ENCODE measurements around the gene ATP6V1F.

The ATP6V1F gene, protein sequence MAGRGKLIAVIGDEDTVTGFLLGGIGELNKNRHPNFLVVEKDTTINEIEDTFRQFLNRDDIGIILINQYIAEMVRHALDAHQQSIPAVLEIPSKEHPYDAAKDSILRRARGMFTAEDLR

DNA sequence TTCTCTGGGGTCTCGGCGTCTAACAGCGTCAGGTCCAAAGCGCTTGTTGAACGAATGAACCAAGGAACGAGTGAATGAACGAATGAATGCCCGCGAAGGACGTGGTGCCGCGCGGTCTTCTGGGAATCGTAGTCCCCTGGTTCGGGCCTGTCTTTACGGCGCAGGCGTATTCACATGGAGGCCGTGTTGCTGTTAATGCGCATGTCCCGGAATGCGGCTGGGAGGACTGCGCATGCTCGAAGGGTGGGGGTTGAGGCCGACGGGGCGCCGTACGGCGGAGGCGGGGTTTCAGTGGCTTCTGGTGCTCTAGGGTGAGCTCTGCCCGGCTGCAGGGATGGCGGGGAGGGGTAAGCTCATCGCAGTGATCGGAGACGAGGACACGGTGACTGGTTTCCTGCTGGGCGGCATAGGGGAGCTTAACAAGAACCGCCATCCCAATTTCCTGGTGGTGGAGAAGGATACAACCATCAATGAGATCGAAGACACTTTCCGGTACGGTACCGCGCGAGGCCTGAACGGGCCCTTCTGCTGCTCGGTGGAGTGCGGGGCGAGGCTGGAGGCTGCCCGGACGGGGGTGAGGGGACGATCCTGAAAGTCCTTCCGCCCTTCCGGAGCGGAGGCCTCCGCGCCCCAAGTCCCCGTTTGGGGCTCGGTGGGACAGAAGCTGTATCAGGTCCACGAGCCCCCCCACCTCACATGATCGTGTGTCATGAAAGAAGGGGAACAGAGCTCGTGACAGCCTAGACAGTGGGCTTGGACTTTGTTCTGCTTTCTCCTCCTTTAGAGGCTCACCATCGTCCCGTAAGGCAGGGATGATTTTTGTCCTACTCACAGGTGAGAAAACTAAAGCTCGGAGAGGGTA is at the start of gene ATP6V1F:
TSS of gene ATP6V1F (plus strand) at position 286 of the 862 bp plus-strand sequence. CDS start at position 335, 49 bp downstream.
- H2AFZ ChIP-seq (ENCODE audit: low read depth, low read length) = peak within 1 kb of the TSS; percentile 100
- H3K27ac ChIP-seq (ENCODE audit: low read length) = peak within 1 kb of the TSS; percentile 54
- H3K36me3 ChIP-seq (replicated peaks; ENCODE audit: low read depth, low read length) = peaks cover 22% of the 10 kb centered on the region
- peaks cover 30% of the 10 kb centered on the region for H3K79me2 ChIP-seq (ENCODE audit: low read length)
- no peaks in the 10 kb centered on the region for H3K27me3 ChIP-seq (ENCODE audit: low read depth, low read length)
- peaks cover 6% of the 10 kb centered on the region; the same call in 1 of the 2 replicates for H4K20me1 ChIP-seq (ENCODE audit: insufficient read depth, low read length)
- peaks cover 29% of the 10 kb centered on the region for H3K4me1 ChIP-seq (ENCODE audit: low read length)
- peak within 1 kb of the TSS; percentile 93 for H3K4me3 ChIP-seq (ENCODE audit: low read length)
- H3K9ac ChIP-seq (ENCODE audit: low read length) = peak within 1 kb of the TSS; percentile 89
- no peaks in the 10 kb centered on the region for H3K9me3 ChIP-seq (ENCODE audit: insufficient read depth, low read length)
- H3K4me2 ChIP-seq (ENCODE audit: low read length) = peak within 1 kb of the TSS; percentile 99
- TF ChIP-seq, protein P1, sequence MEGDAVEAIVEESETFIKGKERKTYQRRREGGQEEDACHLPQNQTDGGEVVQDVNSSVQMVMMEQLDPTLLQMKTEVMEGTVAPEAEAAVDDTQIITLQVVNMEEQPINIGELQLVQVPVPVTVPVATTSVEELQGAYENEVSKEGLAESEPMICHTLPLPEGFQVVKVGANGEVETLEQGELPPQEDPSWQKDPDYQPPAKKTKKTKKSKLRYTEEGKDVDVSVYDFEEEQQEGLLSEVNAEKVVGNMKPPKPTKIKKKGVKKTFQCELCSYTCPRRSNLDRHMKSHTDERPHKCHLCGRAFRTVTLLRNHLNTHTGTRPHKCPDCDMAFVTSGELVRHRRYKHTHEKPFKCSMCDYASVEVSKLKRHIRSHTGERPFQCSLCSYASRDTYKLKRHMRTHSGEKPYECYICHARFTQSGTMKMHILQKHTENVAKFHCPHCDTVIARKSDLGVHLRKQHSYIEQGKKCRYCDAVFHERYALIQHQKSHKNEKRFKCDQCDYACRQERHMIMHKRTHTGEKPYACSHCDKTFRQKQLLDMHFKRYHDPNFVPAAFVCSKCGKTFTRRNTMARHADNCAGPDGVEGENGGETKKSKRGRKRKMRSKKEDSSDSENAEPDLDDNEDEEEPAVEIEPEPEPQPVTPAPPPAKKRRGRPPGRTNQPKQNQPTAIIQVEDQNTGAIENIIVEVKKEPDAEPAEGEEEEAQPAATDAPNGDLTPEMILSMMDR (IDR thresholded peaks at IDR 0.05; ENCODE audit: low read depth, low read length) = no peak
- no peak for TF ChIP-seq EZH2phosphoT487 (IDR thresholded peaks at IDR 0.05; ENCODE audit: low read depth)

DNA sequence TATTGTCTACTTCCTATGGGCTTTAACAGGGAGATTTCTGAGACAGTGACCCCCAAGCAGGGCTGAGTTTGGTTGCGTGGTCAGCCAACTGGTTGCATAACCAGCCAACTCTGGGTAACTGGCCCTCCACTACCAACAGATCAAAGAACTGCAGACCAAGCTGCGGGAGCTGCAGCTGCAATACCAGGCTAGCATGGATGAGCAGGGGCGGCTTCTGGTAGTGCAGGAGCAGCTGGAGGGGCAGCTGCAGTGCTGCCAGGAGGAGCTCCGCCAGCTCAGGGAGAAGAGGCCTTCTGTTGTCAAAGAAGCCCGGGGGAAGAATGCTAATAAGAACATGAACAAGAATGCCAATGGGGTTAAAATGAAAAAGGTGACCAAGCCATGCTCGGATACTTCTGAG is 48.2 kb upstream of the ATP6V1F start:
- Histone ChIP-seq H3K9ac (ENCODE audit: low read length) (no peak overlapping the region), H3K4me3 (ENCODE audit: low read length) (no peak overlapping the region), H3K27me3 (ENCODE audit: low read depth, low read length) (peaks cover 12% of the 10 kb centered on the region; the same call in 1 of the 2 replicates), H3K36me3 (replicated peaks; ENCODE audit: low read depth, low read length) (no peaks in the 10 kb centered on the region), H3K4me2 (ENCODE audit: low read length) (no peak overlapping the region), H3K27ac (ENCODE audit: low read length) (no peak overlapping the region), H3K4me1 (ENCODE audit: low read length) (no peaks in the 10 kb centered on the region), H2AFZ (ENCODE audit: low read depth, low read length) (no peak overlapping the region), H3K9me3 (ENCODE audit: insufficient read depth, low read length) (no peaks in the 10 kb centered on the region), H3K79me2 (ENCODE audit: low read length) (no peaks in the 10 kb centered on the region), H4K20me1 (ENCODE audit: insufficient read depth, low read length) (no peaks in the 10 kb centered on the region)
- TF ChIP-seq, protein P1 (IDR thresholded peaks at IDR 0.05; ENCODE audit: low read depth, low read length) = no peak
- TF ChIP-seq EZH2phosphoT487 (IDR thresholded peaks at IDR 0.05; ENCODE audit: low read depth) = no peak

DNA sequence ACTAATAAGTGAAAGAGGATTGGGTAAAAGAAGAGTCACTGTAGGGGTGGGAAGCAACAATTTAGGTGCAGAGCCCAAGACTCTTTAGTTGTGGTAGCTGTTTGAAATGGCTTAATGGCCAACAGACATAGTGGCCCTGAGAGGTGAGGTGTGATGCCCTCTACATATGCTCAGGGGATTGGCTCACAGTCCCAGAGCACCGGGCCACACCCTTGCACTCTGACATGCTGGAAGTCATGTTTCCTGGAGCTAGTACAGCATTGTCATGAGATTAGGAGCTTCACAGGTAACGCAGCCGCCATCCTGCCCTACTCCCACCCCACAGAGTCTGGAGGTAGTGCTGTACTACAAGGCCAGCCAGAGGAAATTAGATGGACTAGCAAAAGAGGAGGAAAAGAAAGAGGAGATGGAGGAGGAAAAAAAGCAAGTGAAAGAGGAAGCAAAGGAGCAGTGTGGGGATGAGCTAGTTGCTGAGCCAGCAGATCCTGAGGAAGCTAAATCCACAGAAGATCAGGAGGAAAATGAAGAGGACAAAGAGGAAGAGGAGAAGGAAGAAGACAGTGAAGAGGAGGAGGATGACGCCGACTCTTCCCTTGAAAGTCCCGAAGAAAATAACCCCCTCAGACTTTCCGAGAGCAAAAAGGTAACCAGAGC is 47.2 kb upstream of the ATP6V1F start:
- H3K9me3 ChIP-seq (ENCODE audit: insufficient read depth, low read length) = no peaks in the 10 kb centered on the region
- H3K9ac ChIP-seq (ENCODE audit: low read length) = no peak overlapping the region
- TF ChIP-seq, protein P1 (IDR thresholded peaks at IDR 0.05; ENCODE audit: low read depth, low read length) = no peak
- TF ChIP-seq EZH2phosphoT487 (IDR thresholded peaks at IDR 0.05; ENCODE audit: low read depth) = no peak
- no peak overlapping the region for H3K4me2 ChIP-seq (ENCODE audit: low read length)
- H3K4me3 ChIP-seq (ENCODE audit: low read length) = no peak overlapping the region
- H3K27me3 ChIP-seq (ENCODE audit: low read depth, low read length) = peaks cover 12% of the 10 kb centered on the region; the same call in 1 of the 2 replicates
- no peaks in the 10 kb centered on the region for H4K20me1 ChIP-seq (ENCODE audit: insufficient read depth, low read length)
- no peaks in the 10 kb centered on the region for H3K36me3 ChIP-seq (replicated peaks; ENCODE audit: low read depth, low read length)
- no peaks in the 10 kb centered on the region for H3K79me2 ChIP-seq (ENCODE audit: low read length)
- H3K27ac ChIP-seq (ENCODE audit: low read length) = no peak overlapping the region
- H3K4me1 ChIP-seq (ENCODE audit: low read length) = 0 out of 2 replicates have a peak, but pooled peaks cover 4% of the 10 kb centered on the region
- H2AFZ ChIP-seq (ENCODE audit: low read depth, low read length) = no peak overlapping the region

DNA sequence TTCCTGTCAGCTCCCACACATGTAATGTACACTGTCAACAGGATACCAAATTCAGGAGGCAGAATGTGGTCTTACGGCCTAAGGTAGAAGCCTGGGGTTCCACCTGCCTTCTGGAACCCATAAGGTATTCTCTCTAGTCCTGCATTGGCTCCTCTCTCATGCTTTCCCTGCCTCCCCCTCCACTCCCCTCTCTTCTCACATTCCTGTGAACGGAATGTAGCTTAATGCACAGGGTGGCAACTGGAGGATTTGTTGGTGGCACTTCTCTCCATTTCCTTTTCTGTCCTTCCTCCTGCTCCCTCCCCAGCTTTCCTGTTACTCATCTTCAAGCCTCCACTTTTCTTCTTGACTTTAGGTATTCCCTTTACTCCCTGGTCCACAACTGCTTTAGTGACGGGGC is 44.0 kb upstream of the ATP6V1F start:
- Histone ChIP-seq H4K20me1 (ENCODE audit: insufficient read depth, low read length) (no peaks in the 10 kb centered on the region), H3K4me2 (ENCODE audit: low read length) (no peak overlapping the region), H3K27me3 (ENCODE audit: low read depth, low read length) (peaks cover 12% of the 10 kb centered on the region; the same call in 1 of the 2 replicates), H3K27ac (ENCODE audit: low read length) (no peak overlapping the region), H3K4me3 (ENCODE audit: low read length) (no peak overlapping the region), H3K79me2 (ENCODE audit: low read length) (no peaks in the 10 kb centered on the region), H2AFZ (ENCODE audit: low read depth, low read length) (no peak overlapping the region), H3K4me1 (ENCODE audit: low read length) (0 out of 2 replicates have a peak, but pooled peaks cover 4% of the 10 kb centered on the region), H3K36me3 (replicated peaks; ENCODE audit: low read depth, low read length) (no peaks in the 10 kb centered on the region), H3K9ac (ENCODE audit: low read length) (no peak overlapping the region), H3K9me3 (ENCODE audit: insufficient read depth, low read length) (no peaks in the 10 kb centered on the region)
- TF ChIP-seq, protein P1 (IDR thresholded peaks at IDR 0.05; ENCODE audit: low read depth, low read length) = no peak
- TF ChIP-seq EZH2phosphoT487 (IDR thresholded peaks at IDR 0.05; ENCODE audit: low read depth) = no peak
